Chondrocyte (in vitro differentiated cells): ENCODE results near the gene HCN2. TPM values are rescaled to one million over a fixed set of nuclear protein-coding genes. Genes with fewer than 3 reads are reported as not detected.
"Not testable (repeated sequence)": the region's sequence is repeated elsewhere in the genome, so short reads cannot be mapped to it uniquely, and the experiment has no call there.

Experiments used
- DNase-seq: peaks from one replicate; pipeline ENCODE4 v3.0.0; 2021; ENCODE audit warnings: mixed read lengths, low spot score
- H3K27ac Mint-ChIP-seq: one replicate; pipeline ENCODE4 v1.8.0; 2021; ENCODE audit warnings: mild to moderate bottlenecking, moderate library complexity, mixed read lengths; ENCODE audit not compliant: unreplicated experiment
- H3K27me3 Mint-ChIP-seq: 2 replicates; pipeline ENCODE4 v1.8.0; 2021; ENCODE audit warnings: low read depth, mixed read lengths
- H3K36me3 Mint-ChIP-seq: 2 replicates; pipeline ENCODE4 v1.8.0; 2021; ENCODE audit warnings: low read depth, mixed read lengths
- H3K4me1 Mint-ChIP-seq: 2 replicates; pipeline ENCODE4 v1.8.0; 2021; ENCODE audit warnings: low read depth, mild to moderate bottlenecking, mixed read lengths
- H3K4me3 Mint-ChIP-seq: one replicate; pipeline ENCODE4 v1.8.0; 2021; ENCODE audit warnings: mild to moderate bottlenecking, moderate library complexity, mixed read lengths; ENCODE audit not compliant: unreplicated experiment
- H3K9me3 Mint-ChIP-seq: 2 replicates; pipeline ENCODE4 v1.8.0; 2021; ENCODE audit warnings: low read depth, mixed read lengths
- CTCF ChIP-seq: fragments of 200-600 bp; sonication (generic); IDR thresholded peaks from 2 replicates; pipeline ENCODE4 v1.5.0; 2021; ENCODE audit warnings: antibody characterized with exemption, mild to moderate bottlenecking, moderate library complexity
- total RNA-seq: library from RNA; stranded (reverse); gene quantifications from 3 replicates; pipeline ENCODE4 v1.2.1, GENCODE V29; 2021

Gene HCN2
- total RNA-seq, 1 donor from 2014 or later = 6.2 TPM

GRCh38 chr19:605061-605971, 15.6 kb downstream of the HCN2 start:
- not testable (repeated sequence) for H3K27me3 Mint-ChIP-seq, H3K27ac Mint-ChIP-seq, DNase-seq, H3K36me3 Mint-ChIP-seq, H3K9me3 Mint-ChIP-seq, H3K4me1 Mint-ChIP-seq, H3K4me3 Mint-ChIP-seq
- TF ChIP-seq CTCF = peak; percentile 27

- peaks cover 16% of the 10 kb centered on the region for H3K4me1 Mint-ChIP-seq
- no peaks in the 10 kb centered on the region for H3K36me3 Mint-ChIP-seq
- no peak overlapping the region for H3K4me3 Mint-ChIP-seq
- H3K27me3 Mint-ChIP-seq = no peaks in the 10 kb centered on the region
- no peak for TF ChIP-seq CTCF
- no peak for DNase-seq
- H3K27ac Mint-ChIP-seq = no peak overlapping the region
- no peaks in the 10 kb centered on the region for H3K9me3 Mint-ChIP-seq
These were observed 17.8 kb downstream of the HCN2 start for GRCh38 chr19:607301-608154.

- H3K4me1 Mint-ChIP-seq = peaks cover 18% of the 10 kb centered on the region
- no peaks in the 10 kb centered on the region for H3K27me3 Mint-ChIP-seq
- no peaks in the 10 kb centered on the region for H3K9me3 Mint-ChIP-seq
- H3K4me3 Mint-ChIP-seq = no peak overlapping the region
- no peak for DNase-seq
- no peak overlapping the region for H3K27ac Mint-ChIP-seq
- peaks cover 4% of the 10 kb centered on the region for H3K36me3 Mint-ChIP-seq
- no peak for TF ChIP-seq CTCF
These were observed 18.7 kb downstream of the HCN2 start for GRCh38 chr19:608155-609003.

GRCh38 chr19:609004-609346, 19.3 kb downstream of the HCN2 start:
- no peak overlapping the region for H3K27ac Mint-ChIP-seq
- no peaks in the 10 kb centered on the region for H3K27me3 Mint-ChIP-seq

More at GRCh38 chr19:609004-609346, 19.3 kb downstream of the HCN2 start:
- H3K36me3 Mint-ChIP-seq = peaks cover 4% of the 10 kb centered on the region
- H3K9me3 Mint-ChIP-seq = no peaks in the 10 kb centered on the region
- H3K4me3 Mint-ChIP-seq = no peak overlapping the region
- no peak for DNase-seq
- peaks cover 18% of the 10 kb centered on the region for H3K4me1 Mint-ChIP-seq
- no peak for TF ChIP-seq CTCF
